Measurements from ENCODE around the gene SDHB.

- no peak for TF ChIP-seq CTCF (IDR thresholded peaks at IDR 0.05)
- no peak for TF ChIP-seq POLR2A (IDR thresholded peaks at IDR 0.05)
- no peak for TF ChIP-seq POLR2AphosphoS5 (IDR thresholded peaks at IDR 0.05)
Observed at GRCh38 chr1:17013491-17014320, 40.1 kb downstream of the SDHB start.

All from breast epithelium (tissue), 3 donors.